Mucosa of rectum (tissue), 2 donors: Measurements from ENCODE around the gene KRT33B.
"Not testable (repeated sequence)": the region's sequence is repeated elsewhere in the genome, so short reads cannot be mapped to it uniquely, and the experiment has no call there.

Experiments
- H3K27ac ChIP-seq, 2 donors: one replicate each; pipeline ENCODE4 v1.7.0; 2013; ENCODE audit warnings: inconsistent platforms in 2 of 2, low read depth in 2 of 2, low read length in 2 of 2
- H3K27me3 ChIP-seq, 2 donors: one replicate each; pipeline ENCODE4 v1.7.0; 2013; ENCODE audit warnings: low read length in 2 of 2; ENCODE audit not compliant: control insufficient read depth in 2 of 2, insufficient read depth in 2 of 2
- H3K36me3 ChIP-seq, 2 donors: one replicate each; pipeline ENCODE4 v1.7.0; 2013; ENCODE audit warnings: low read length in 2 of 2; ENCODE audit not compliant: control insufficient read depth in 2 of 2, insufficient read depth in 2 of 2
- H3K4me1 ChIP-seq, 2 donors: one replicate each; pipeline ENCODE4 v1.7.0; 2013; ENCODE audit warnings: low read length in 2 of 2, mild to moderate bottlenecking in 1 of 2; ENCODE audit not compliant: control insufficient read depth in 2 of 2, insufficient read depth in 2 of 2
- H3K4me3 ChIP-seq, 2 donors: one replicate each; pipeline ENCODE4 v1.7.0; 2013; ENCODE audit warnings: low read length in 2 of 2
- H3K9ac ChIP-seq, 2 donors: one replicate each; pipeline ENCODE4 v1.7.0; 2013; ENCODE audit warnings: low read length in 2 of 2, low read depth in 1 of 2, mild to moderate bottlenecking in 1 of 2
- H3K9me3 ChIP-seq, 2 donors: one replicate each; pipeline ENCODE4 v1.7.0; 2013; ENCODE audit warnings: low read length in 2 of 2; ENCODE audit not compliant: control insufficient read depth in 2 of 2
- donor health status: healthy.
- donor health status: Normal muscosa, but diverticular disease.

KRT33B gene

GRCh38 chr17:41377546-41377945 is 7.9 kb upstream of the KRT33B start:
- Histone ChIP-seq H3K36me3 (no peaks in the 10 kb centered on the region), H3K27me3 (peaks cover 0 to 5% of the 10 kb centered on the region in 2 donors), H3K9ac (no peak overlapping the region), H3K27ac (no peak overlapping the region), H3K4me1 (no peaks in the 10 kb centered on the region), H3K4me3 (no peak overlapping the region), H3K9me3 (no peaks in the 10 kb centered on the region)

GRCh38 chr17:41369023-41369422 is 590 bp downstream of the KRT33B start:
- H3K27ac ChIP-seq: no peak overlapping the region
- no peak overlapping the region for H3K4me3 ChIP-seq
- peaks cover 0 to 5% of the 10 kb centered on the region in 2 donors for H3K27me3 ChIP-seq
- H3K4me1 ChIP-seq: no peaks in the 10 kb centered on the region
- H3K9ac ChIP-seq: no peak overlapping the region
- H3K36me3 ChIP-seq: no peaks in the 10 kb centered on the region
- no peaks in the 10 kb centered on the region for H3K9me3 ChIP-seq

GRCh38 chr17:41367426-41368075 is 2.1 kb downstream of the KRT33B start:
- Histone ChIP-seq H3K4me1 (no peaks in the 10 kb centered on the region), H3K4me3 (no peak overlapping the region), H3K27ac (no peak overlapping the region), H3K36me3 (no peaks in the 10 kb centered on the region), H3K27me3 (no peaks in the 10 kb centered on the region), H3K9me3 (no peaks in the 10 kb centered on the region), H3K9ac (no peak overlapping the region)

- H3K4me1 ChIP-seq: no peaks in the 10 kb centered on the region
- no peak overlapping the region for H3K27ac ChIP-seq
- H3K27me3 ChIP-seq: no peaks in the 10 kb centered on the region
- H3K9ac ChIP-seq: no peak overlapping the region
- H3K36me3 ChIP-seq: no peaks in the 10 kb centered on the region
- H3K4me3 ChIP-seq: no peak overlapping the region
- H3K9me3 ChIP-seq: no peaks in the 10 kb centered on the region
Observed at GRCh38 chr17:41366070-41366469, 3.5 kb downstream of the KRT33B start.

- H3K4me1 ChIP-seq: no peaks in the 10 kb centered on the region
- peaks cover 0 to 3% of the 10 kb centered on the region in 2 donors for H3K27me3 ChIP-seq
- H3K4me3 ChIP-seq: no peak overlapping the region
- H3K36me3 ChIP-seq: no peaks in the 10 kb centered on the region
- no peak overlapping the region for H3K9ac ChIP-seq
- no peaks in the 10 kb centered on the region for H3K9me3 ChIP-seq
- H3K27ac ChIP-seq: no peak overlapping the region
Observed at GRCh38 chr17:41363881-41364280, 5.7 kb downstream of the KRT33B start.

GRCh38 chr17:41360296-41360995 is 9.2 kb downstream of the KRT33B start:
- peaks cover 0 to 3% of the 10 kb centered on the region in 2 donors for H3K27me3 ChIP-seq
- H3K27ac ChIP-seq: no peak overlapping the region
- no peak overlapping the region for H3K9ac ChIP-seq
- H3K4me3 ChIP-seq: no peak overlapping the region
- H3K9me3 ChIP-seq: no peaks in the 10 kb centered on the region
- H3K36me3 ChIP-seq: no peaks in the 10 kb centered on the region
- H3K4me1 ChIP-seq: no peaks in the 10 kb centered on the region

GRCh38 chr17:41354536-41354935 is 15.1 kb downstream of the KRT33B start:
- H3K27ac ChIP-seq: no peak overlapping the region
- no peaks in the 10 kb centered on the region for H3K36me3 ChIP-seq
- no peaks in the 10 kb centered on the region for H3K9me3 ChIP-seq
- no peaks in the 10 kb centered on the region for H3K4me1 ChIP-seq
- no peak overlapping the region for H3K9ac ChIP-seq
- peaks cover 0 to 4% of the 10 kb centered on the region in 2 donors for H3K27me3 ChIP-seq
- H3K4me3 ChIP-seq: no peak overlapping the region

GRCh38 chr17:41352597-41353366 is 16.8 kb downstream of the KRT33B start:
- Histone ChIP-seq H3K4me1 (no peaks in the 10 kb centered on the region), H3K4me3 (no peak overlapping the region), H3K27ac (no peak overlapping the region), H3K27me3 (peaks cover 0 to 4% of the 10 kb centered on the region in 2 donors), H3K36me3 (no peaks in the 10 kb centered on the region), H3K9me3 (no peaks in the 10 kb centered on the region), H3K9ac (no peak overlapping the region)

- Histone ChIP-seq H3K4me1 (no peaks in the 10 kb centered on the region), H3K4me3 (no peak overlapping the region), H3K9me3 (no peaks in the 10 kb centered on the region), H3K9ac (no peak overlapping the region), H3K27ac (no peak overlapping the region), H3K27me3 (peaks cover 0 to 4% of the 10 kb centered on the region in 2 donors), H3K36me3 (no peaks in the 10 kb centered on the region)
Observed at GRCh38 chr17:41351177-41351576, 18.4 kb downstream of the KRT33B start.

GRCh38 chr17:41350381-41350878 is 19.2 kb downstream of the KRT33B start, which contains the start of gene KRT33A:
KRT33A (minus strand) TSS chr17:41350828; CDS start chr17:41350767, 61 bp downstream.
- H3K27ac ChIP-seq, H3K4me3 ChIP-seq, H3K9ac ChIP-seq, H3K4me1 ChIP-seq, H3K27me3 ChIP-seq, H3K9me3 ChIP-seq, H3K36me3 ChIP-seq: not testable (repeated sequence)
